Measurements from ENCODE around the gene KLHL2. TPM values are rescaled to one million over a fixed set of nuclear protein-coding genes. Genes with fewer than 3 reads are reported as not detected.
"Not testable (repeated sequence)": the region's sequence is repeated elsewhere in the genome, so short reads cannot be mapped to it uniquely, and the experiment has no call there.

Gene KLHL2
- total RNA-seq, 2 donors from 2014 or later, result 9.1 to 17.1 TPM

- H3K27ac ChIP-seq, result peak overlapping the region; percentile 75 to 92 (median 85)
- H3K4me3 ChIP-seq, result peak overlapping the region in 1 of 2 donors; percentile 68
- ATAC-seq (peak; percentile 7), DNase-seq (peak in 1 of 4 donors; percentile 11)
- H3K36me3 ChIP-seq (replicated peaks in 1 of 2; ENCODE audit: insufficient read depth in 1 of 2, low read depth in 2 of 2), result no peaks in the 10 kb centered on the region
- H3K9me3 ChIP-seq, result no peaks in the 10 kb centered on the region
- peaks cover 29% of the 10 kb centered on the region for H3K4me1 ChIP-seq
- H3K27me3 ChIP-seq, result no peaks in the 10 kb centered on the region
- no peak for TF ChIP-seq POLR2A (IDR thresholded peaks at IDR 0.05)
- TF ChIP-seq, protein P1, sequence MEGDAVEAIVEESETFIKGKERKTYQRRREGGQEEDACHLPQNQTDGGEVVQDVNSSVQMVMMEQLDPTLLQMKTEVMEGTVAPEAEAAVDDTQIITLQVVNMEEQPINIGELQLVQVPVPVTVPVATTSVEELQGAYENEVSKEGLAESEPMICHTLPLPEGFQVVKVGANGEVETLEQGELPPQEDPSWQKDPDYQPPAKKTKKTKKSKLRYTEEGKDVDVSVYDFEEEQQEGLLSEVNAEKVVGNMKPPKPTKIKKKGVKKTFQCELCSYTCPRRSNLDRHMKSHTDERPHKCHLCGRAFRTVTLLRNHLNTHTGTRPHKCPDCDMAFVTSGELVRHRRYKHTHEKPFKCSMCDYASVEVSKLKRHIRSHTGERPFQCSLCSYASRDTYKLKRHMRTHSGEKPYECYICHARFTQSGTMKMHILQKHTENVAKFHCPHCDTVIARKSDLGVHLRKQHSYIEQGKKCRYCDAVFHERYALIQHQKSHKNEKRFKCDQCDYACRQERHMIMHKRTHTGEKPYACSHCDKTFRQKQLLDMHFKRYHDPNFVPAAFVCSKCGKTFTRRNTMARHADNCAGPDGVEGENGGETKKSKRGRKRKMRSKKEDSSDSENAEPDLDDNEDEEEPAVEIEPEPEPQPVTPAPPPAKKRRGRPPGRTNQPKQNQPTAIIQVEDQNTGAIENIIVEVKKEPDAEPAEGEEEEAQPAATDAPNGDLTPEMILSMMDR (IDR thresholded peaks at IDR 0.05), result no peak
- 2 to 4% methylated on average over 13 of the region's 13 CpGs for WGBS, 2 donors
- intact Hi-C loops (cut with DNase I), result no loop called here
These were observed 876 bp downstream of the KLHL2 start for GRCh38 chr4:165208221-165208652.

DNA sequence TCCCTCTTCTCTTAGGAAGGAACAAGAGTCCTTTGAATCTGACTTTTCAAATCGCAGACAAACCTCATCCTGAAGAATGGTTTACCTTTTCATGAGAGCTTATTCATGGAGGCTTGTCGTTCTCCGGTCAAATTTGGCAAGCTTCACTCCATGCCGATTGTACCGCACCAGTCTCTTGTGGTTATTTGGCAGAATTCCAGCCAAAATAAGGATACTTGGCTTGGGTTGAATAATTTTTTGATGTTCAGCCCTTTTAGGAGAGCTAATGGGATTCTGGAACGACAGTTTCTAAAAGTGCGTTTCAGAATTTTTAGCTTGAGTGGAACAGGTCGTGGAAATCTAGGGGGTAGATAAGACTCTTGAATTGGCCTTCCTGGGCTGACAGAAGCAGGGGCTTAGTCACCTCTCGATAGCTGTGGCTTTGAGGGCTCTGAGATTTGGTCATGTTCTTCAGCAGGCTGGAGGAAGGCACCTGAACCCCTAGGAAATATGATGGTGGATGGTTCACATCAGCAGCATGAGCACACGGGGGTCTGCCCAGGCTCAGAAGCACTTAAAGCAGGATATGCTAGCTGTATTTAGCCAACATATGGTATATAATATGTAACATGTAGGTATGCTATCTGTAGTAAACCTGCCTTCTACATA lies 1.5 kb downstream of the KLHL2 start:
- DNase-seq (no peak), ATAC-seq (no peak)
- 37 to 41% methylated on average over 10 of the region's 10 CpGs for whole genome bisulfite sequencing, 2 donors
- Histone ChIP-seq H3K27me3 (no peaks in the 10 kb centered on the region), H3K27ac (peak overlapping the region in 1 of 4 donors; percentile 92), H3K4me3 (peak overlapping the region in 1 of 2 donors; percentile 68), H3K9me3 (no peaks in the 10 kb centered on the region), H3K4me1 (peaks cover 29% of the 10 kb centered on the region), H3K36me3 (replicated peaks in 1 of 2; ENCODE audit: insufficient read depth in 1 of 2, low read depth in 2 of 2) (no peaks in the 10 kb centered on the region)
- intact Hi-C loops (cut with DNase I), result no loop called here
- TF ChIP-seq, protein P1 (IDR thresholded peaks at IDR 0.05), result no peak
- TF ChIP-seq POLR2A (IDR thresholded peaks at IDR 0.05), result no peak

- DNase-seq (no peak), ATAC-seq (no peak)
- Histone ChIP-seq H3K4me1 (peaks cover 29% of the 10 kb centered on the region), H3K36me3 (replicated peaks in 1 of 2; ENCODE audit: insufficient read depth in 1 of 2, low read depth in 2 of 2) (no peaks in the 10 kb centered on the region), H3K27me3 (no peaks in the 10 kb centered on the region), H3K9me3 (no peaks in the 10 kb centered on the region), H3K27ac (no peak overlapping the region), H3K4me3 (no peak overlapping the region)
- TF ChIP-seq POLR2A (IDR thresholded peaks at IDR 0.05), result no peak
- TF ChIP-seq, protein P1 (IDR thresholded peaks at IDR 0.05), result no peak
- 94 to 96% methylated on average over 5 of the region's 5 CpGs for WGBS, 2 donors
- intact Hi-C loops (cut with DNase I), result no loop called here
These were observed 2.4 kb downstream of the KLHL2 start for GRCh38 chr4:165209796-165210195.

- Histone ChIP-seq H3K4me3 (no peak overlapping the region), H3K27ac (no peak overlapping the region), H3K27me3 (no peaks in the 10 kb centered on the region), H3K4me1 (peaks cover 36% of the 10 kb centered on the region), H3K36me3 (replicated peaks in 1 of 2; ENCODE audit: insufficient read depth in 1 of 2, low read depth in 2 of 2) (no peaks in the 10 kb centered on the region), H3K9me3 (no peaks in the 10 kb centered on the region)
- intact Hi-C loops (cut with DNase I), result no loop called here
- 81 to 90% methylated on average over 1 of the region's 1 CpG for WGBS, 2 donors
- TF ChIP-seq, protein P1 (IDR thresholded peaks at IDR 0.05), result no peak
- TF ChIP-seq POLR2A (IDR thresholded peaks at IDR 0.05), result no peak
- no peak for ATAC-seq
- DNase-seq, result no peak
These were observed 3.2 kb downstream of the KLHL2 start for GRCh38 chr4:165210566-165210965.

DNA sequence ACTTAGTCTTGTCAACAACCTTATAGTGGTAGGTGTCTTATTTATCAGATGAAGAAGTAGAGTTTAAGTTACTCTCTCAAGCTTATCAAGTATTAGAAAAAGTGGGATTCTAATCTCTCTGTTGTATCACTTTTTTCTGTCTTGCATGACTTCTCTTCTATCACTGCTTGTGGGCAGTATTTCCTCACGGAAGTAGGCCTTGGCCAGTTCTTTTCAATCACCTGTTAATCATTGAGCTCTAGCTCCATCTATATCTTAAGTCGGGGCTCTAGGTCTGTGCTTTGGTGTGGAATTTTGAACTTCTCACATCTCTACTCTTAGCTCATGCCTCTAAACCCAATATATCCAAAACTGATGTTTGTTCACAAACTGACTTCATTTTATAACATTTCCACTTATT lies 5.3 kb downstream of the KLHL2 start:
- 17 to 24% methylated on average over 2 of the region's 2 CpGs for WGBS, 2 donors
- ATAC-seq; H3K9me3 ChIP-seq; H3K4me3 ChIP-seq; H3K27me3 ChIP-seq; H3K27ac ChIP-seq; DNase-seq; intact Hi-C loops (cut with DNase I); H3K36me3 ChIP-seq (replicated peaks in 1 of 2; ENCODE audit: insufficient read depth in 1 of 2, low read depth in 2 of 2): not testable (repeated sequence)
- peaks cover 27% of the 10 kb centered on the region for H3K4me1 ChIP-seq

DNA sequence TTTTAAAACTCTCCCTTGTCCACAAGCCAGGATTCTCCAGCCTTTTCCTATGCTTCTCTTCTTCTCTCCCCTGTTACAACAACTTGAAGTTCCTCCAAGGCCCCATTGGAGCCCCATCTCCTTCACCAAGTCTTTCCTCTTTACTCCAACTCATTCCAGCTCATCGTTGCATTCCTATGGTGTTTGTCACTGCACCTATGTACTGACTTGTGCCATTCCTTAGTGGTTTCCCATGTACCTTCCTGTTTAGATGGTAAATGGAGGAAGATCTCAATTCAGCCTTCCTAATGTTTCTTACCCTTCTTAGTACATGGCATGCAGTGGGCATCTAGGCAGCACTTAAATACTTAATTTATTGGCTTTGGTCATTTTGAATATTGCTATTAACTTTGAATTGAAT lies 6.0 kb downstream of the KLHL2 start:
- intact Hi-C loops (cut with DNase I); H3K9me3 ChIP-seq; H3K27ac ChIP-seq; H3K36me3 ChIP-seq (replicated peaks in 1 of 2; ENCODE audit: insufficient read depth in 1 of 2, low read depth in 2 of 2); H3K27me3 ChIP-seq; DNase-seq; ATAC-seq; H3K4me3 ChIP-seq: not testable (repeated sequence)
- H3K4me1 ChIP-seq, result peaks cover 23% of the 10 kb centered on the region
- 93% methylated on average over 1 of the region's 1 CpG for WGBS, 2 donors

DNA sequence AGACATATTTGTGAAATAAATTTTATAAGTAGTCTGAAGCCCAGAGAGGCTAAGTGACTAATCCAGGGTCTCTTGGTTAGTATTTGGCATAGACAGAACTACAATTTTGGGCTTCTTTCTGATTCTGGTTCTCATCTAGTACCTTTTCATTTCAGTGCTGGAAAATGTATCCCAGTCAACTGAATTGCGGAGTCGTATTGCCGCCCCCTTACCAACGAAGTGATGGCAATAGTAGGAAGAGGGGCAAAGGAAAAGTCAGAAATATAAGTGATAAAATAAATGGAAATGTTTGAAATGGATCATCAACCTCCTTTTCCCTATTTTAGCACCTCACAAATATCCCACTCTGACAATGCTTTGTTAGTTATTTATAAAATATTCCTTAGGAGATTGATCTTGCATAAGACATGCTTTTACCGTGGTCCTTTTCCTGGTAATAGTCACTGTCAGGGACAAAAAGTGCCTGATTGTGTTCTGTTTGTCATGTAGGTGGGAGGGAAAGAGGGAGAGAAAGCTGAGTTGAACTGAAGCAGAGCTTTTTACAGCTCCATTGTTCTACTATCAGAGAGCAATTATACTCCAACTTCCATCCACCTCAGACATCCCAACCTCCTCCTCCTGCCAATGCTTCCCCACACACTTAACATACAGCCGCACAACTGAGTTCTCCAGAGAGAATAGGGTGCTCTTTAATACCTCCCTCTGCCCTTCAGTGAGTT lies 6.8 kb downstream of the KLHL2 start:
- peaks cover 16% of the 10 kb centered on the region for H3K4me1 ChIP-seq

More for the DNA sequence above, 6.8 kb downstream of the KLHL2 start:
- H3K27ac ChIP-seq; ATAC-seq; H3K27me3 ChIP-seq; H3K36me3 ChIP-seq (replicated peaks in 1 of 2; ENCODE audit: insufficient read depth in 1 of 2, low read depth in 2 of 2); H3K9me3 ChIP-seq; intact Hi-C loops (cut with DNase I); DNase-seq; H3K4me3 ChIP-seq: not testable (repeated sequence)
- WGBS, 2 donors, result 86 to 87% methylated on average over 6 of the region's 6 CpGs

Measured in body of pancreas (tissue), 4 donors.